Measurements from ENCODE around the gene IGSF3.
"Not testable (repeated sequence)": the region's sequence is repeated elsewhere in the genome, so short reads cannot be mapped to it uniquely, and the experiment has no call there.

GRCh38 chr1:116636584-116636983 is 30.9 kb downstream of the IGSF3 start:
- TF ChIP-seq CTCF, POLR2A (IDR thresholded peaks at IDR 0.05): not testable (repeated sequence)

Data from Peyer's patch (tissue), 4 donors.